GM19193 (cell line): ENCODE results near the gene PELI1.

Source experiments
- POLR2A ChIP-seq: IDR thresholded peaks from 4 replicates; pipeline ENCODE4 v1.6.1; 2011; ENCODE audit not compliant: insufficient read depth, insufficient read length; ENCODE audit errors: extremely low read depth

PELI1 gene

DNA sequence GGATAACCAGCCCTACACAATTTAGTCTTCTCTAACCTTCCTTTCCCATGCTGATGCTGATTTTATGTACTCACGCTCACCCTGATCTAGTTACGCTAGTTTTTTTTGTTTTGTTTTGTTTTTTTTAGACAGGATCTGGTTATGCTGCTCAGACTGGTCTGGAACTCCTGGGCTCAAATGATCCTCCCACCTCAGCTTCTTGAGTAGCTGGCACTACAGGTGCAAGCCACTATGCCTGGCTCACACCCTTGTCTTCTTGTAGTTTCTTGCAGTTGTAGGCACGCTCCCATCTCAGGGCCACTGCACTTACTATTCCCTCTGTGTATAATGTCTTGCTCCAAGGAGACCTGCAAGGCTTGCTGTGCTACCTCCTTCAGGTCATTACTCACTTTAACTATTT is 6.2 kb downstream of the PELI1 start:
- TF ChIP-seq POLR2A, result no peak

DNA sequence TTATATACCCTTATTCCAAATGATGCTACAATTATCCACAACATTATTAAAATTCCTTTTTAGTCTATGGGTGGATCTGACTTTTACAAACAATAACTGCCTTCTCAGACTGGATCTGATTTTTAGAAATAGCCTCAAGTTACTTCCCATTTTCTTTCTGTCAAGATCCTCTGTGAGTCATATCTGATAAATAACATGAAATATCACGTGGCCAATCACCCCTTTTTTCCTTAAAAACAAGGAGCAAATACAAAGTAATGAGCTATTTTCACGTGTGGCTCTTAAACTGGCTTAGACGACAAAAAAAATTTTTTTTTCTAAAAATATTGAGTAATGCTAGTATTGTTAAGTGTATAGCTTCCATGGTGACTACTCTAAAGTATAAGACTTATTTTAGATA is 6.7 kb downstream of the PELI1 start:
- TF ChIP-seq POLR2A, result no peak

GRCh38 chr2:64135421-64135820 is 8.8 kb downstream of the PELI1 start:
- no peak for TF ChIP-seq POLR2A

DNA sequence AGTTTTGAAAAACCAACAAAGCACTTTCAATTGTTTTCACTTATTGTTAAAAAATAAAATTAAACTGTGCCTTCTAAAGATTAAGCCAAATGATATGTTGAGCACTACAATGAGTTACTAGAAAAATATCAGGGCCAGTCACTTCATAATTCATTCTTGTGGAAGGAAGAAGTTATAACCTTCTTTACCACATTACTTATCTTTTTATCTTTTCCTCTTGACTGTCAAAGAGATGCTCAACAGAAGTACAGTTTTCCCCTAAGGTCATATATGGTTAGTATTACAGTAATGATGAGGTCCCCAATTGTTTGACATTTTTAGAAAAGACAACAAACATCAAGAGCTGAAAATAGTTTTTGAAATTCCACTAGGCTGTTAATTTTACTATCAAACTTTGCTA is 9.4 kb downstream of the PELI1 start:
- no peak for TF ChIP-seq POLR2A

GRCh38 chr2:64133828-64134227 is 10.4 kb downstream of the PELI1 start:
- no peak for TF ChIP-seq POLR2A

DNA sequence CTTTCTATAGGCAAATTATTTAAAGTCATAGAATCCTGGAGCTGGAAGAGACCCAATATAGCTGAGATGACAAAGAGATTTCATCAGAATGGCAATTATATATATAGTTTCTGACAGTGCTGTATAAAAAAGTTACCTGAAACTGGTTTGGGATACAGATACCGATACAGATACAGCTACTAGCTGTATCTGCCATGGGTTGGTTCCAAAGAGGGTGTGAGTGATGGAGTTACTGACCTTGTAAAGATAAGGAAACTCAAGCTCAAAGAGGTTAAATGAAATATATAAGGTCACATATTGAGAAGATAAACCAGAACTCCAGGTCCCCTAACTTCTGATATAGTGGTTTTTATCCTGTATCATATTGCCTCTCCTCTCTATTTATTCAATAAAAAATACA is 10.9 kb downstream of the PELI1 start:
- no peak for TF ChIP-seq POLR2A

DNA sequence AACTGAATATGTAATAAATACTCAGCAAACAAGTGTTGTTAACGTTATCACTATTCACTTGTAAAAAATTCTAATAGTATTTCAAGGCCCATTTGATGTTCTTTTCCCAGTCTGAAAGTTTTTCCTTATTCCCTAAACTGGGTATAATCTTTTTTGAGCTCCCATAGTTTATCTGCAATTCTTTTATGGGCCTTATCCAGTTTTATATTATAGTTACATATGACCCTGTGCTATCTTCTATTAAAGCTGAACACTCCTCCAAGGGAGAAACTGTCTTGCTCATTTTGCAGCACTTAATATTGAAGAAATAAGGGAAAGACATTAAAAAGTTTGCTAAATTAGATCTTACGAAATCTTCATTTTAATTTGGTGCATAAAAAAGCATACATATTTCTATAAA is 13.9 kb downstream of the PELI1 start:
- no peak for TF ChIP-seq POLR2A

GRCh38 chr2:64128943-64129391 is 15.3 kb downstream of the PELI1 start:
- no peak for TF ChIP-seq POLR2A

DNA sequence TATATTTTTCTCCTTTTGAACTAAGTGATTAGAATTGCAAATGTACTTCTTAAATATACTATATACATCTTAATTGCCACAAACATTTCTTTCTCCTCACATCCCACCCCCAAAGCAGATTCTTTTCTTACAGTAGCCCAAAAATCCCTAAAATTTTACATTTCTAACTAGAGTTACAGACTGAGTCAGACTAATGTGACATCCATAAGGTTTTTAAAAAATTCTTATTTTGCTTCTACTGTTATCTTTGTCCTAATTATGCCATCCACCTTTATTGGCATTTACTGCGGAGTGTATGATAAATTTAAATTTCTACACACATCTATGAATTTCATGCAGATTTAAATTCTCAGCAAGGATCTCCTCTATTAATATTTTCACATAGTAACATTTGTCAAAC is 15.8 kb downstream of the PELI1 start:
- no peak for TF ChIP-seq POLR2A

- TF ChIP-seq POLR2A, result no peak
Observed at GRCh38 chr2:64127119-64127518, 17.1 kb downstream of the PELI1 start.

- TF ChIP-seq POLR2A, result no peak
Observed at GRCh38 chr2:64126601-64127000, 17.6 kb downstream of the PELI1 start.

GRCh38 chr2:64124571-64124970 is 19.6 kb downstream of the PELI1 start:
- TF ChIP-seq POLR2A, result no peak

GRCh38 chr2:64124168-64124567 is 20.1 kb downstream of the PELI1 start:
- no peak for TF ChIP-seq POLR2A

DNA sequence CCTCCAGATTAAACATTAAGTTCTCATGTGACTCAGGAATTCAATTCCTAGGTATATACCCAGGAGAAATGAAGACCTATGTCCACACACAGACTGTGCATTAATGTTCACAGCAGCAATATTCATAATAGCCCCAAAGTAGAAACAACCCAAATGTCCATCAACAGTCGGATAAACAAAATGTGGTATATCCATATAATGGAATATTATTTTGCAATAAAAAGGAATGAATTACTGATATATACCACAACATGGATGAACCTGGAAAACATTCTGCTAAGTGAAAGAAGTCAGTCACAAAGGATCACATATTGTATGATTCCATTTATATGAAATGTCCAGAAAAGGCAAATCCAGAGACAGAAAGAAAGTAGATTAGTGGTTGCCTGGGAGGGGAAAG is 20.5 kb downstream of the PELI1 start:
- no peak for TF ChIP-seq POLR2A

GRCh38 chr2:64122358-64122757 is 21.9 kb downstream of the PELI1 start:
- no peak for TF ChIP-seq POLR2A

- no peak for TF ChIP-seq POLR2A
Observed at GRCh38 chr2:64120928-64121327, 23.3 kb downstream of the PELI1 start.

DNA sequence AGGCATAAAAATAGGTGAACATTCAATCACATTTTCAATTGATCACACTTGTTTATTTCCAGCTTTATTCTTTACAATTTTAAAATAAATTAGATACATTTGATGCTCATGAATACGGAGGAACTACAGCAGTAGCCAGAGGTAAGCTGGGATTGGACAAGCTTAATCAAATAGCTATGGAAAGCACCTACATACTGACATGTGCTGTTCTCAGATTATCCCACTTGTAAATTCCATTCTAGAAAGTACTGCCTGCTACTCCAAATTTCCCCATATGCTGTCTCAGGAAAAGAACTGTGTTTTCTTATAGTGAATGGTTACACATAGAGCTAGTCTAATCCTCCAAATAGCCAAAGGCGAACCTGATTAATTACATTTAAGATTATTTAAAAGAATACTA is 24.2 kb downstream of the PELI1 start:
- no peak for TF ChIP-seq POLR2A

GRCh38 chr2:64119369-64119768 is 24.9 kb downstream of the PELI1 start:
- no peak for TF ChIP-seq POLR2A

DNA sequence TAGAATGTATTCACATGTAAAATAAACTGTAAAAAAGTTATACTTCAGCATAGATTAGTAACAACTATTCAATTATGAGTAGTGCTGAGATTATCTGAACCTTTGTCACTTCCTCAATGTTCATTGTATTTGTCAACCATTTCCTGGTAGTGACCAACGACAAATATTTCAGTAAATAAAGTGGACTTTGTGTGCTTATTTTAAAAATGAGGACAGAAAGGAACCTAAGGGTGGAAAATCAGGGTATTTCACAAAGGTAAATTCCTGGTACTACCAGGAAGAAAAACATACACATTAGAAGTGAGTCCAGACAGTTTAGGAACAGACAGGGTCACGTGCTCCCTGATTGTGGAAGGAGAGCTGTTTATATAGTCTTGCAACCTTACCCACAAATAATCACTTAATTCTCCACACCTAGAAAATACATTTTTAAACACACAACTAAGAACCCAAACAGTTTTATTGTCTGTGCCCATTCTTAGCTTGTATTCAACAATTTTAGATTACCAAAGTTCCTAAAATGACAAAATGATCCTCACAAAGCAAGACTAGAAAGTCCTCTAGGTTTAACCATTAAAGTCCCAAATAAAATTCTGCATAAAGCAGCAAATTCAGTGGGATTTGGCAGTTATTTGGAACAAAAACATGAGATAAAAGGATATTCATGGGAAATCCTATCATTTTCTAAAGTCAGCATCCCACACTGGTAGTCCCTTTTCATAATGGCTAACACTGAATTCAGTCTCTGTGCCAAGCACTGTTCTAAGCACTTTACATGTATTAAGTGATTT is 28.2 kb downstream of the PELI1 start:
- no peak for TF ChIP-seq POLR2A
